K562 (cell line): ENCODE measurements around the gene RNU5D-1. TPM values are rescaled to one million over a fixed set of nuclear protein-coding genes. Genes with fewer than 3 reads are reported as not detected.
A peak's percentile ranks its signal among the peaks of the same experiment; 100 is the strongest.

Source experiments
- CBX1 ChIP-seq: sonication (generic); IDR thresholded peaks from 2 replicates; pipeline ENCODE4 v1.6.1; 2016; ENCODE audit warnings: antibody characterized with exemption, low read depth, mild to moderate bottlenecking
- MAFK ChIP-seq: IDR thresholded peaks from 2 replicates; pipeline ENCODE4 v1.6.1; 2011; ENCODE audit warnings: low read length, improper control_type of control experiment
- MCM3 ChIP-seq: fragments of 450-650 bp; IDR thresholded peaks from 2 replicates; pipeline ENCODE4 v1.6.1; 2016
- MEF2A ChIP-seq: IDR thresholded peaks from 2 replicates; pipeline ENCODE4 v1.6.1; 2011; ENCODE audit warnings: low read depth, mild to moderate bottlenecking, low read length, moderate library complexity; ENCODE audit not compliant: control insufficient read depth
- POLR2B ChIP-seq: fragments of 450-650 bp; IDR thresholded peaks from 2 replicates; pipeline ENCODE4 v1.6.1; 2018; ENCODE audit warnings: low read depth; ENCODE audit not compliant: partially characterized antibody
- RB1 ChIP-seq: fragments of 450-650 bp; IDR thresholded peaks from 2 replicates; pipeline ENCODE4 v1.6.1; 2017; ENCODE audit warnings: low read depth, mild to moderate bottlenecking
- SIX5 ChIP-seq, 2 experiments: IDR thresholded peaks; 2 replicates each; pipeline ENCODE4 v1.6.1; 2011; ENCODE audit warnings: low read length in 2 of 2, borderline replicate concordance in 1 of 2, low read depth in 1 of 2, mild to moderate bottlenecking in 1 of 2, moderate library complexity in 1 of 2; ENCODE audit not compliant: insufficient read depth in 1 of 2
- ZC3H11A ChIP-seq: IDR thresholded peaks from 2 replicates; pipeline ENCODE4 v1.6.1; 2012; ENCODE audit warnings: low read depth, low read length, improper control_type of control experiment
- ZNF174 ChIP-seq: fragments of 250-450 bp; sonication (Bioruptor Pico); IDR thresholded peaks from 2 replicates; pipeline ENCODE4 v1.4.0; 2020; ENCODE audit warnings: mild to moderate bottlenecking
- ZNF408 ChIP-seq: fragments of 250-450 bp; sonication (Bioruptor Pico); IDR thresholded peaks from 2 replicates; pipeline ENCODE4 v1.4.0; 2020; ENCODE audit warnings: low read depth, mild to moderate bottlenecking, moderate library complexity
- polyA plus RNA-seq, 8 experiments: library from polyadenylated mRNA; depleted of rRNA in 4 of 8; stranded (reverse) in 5 of 8; unstranded in 3 of 8; fragments of >200 nt; fragmentation: Nextera tagmentation in 2 of 8; fragmentation: Illumina TruSeq in 1 of 8; extraction: Ambion mirVana in 2 of 8; extraction: Trizol in 1 of 8; gene quantifications; 2 replicates each; pipeline versions ENCODE4 v1.2.1 to v1.2.3, GENCODE V29; 2011 to 2014; ENCODE audit warnings: inconsistent platforms in 1 of 8, missing spikeins in 1 of 8
- total RNA-seq, 7 experiments: library from RNA; depleted of rRNA in 6 of 7; stranded (reverse); fragments of >200 nt in 6 of 7; fragmentation: Illumina TruSeq in 2 of 7; extraction: Trizol in 2 of 7; gene quantifications; 2 replicates each; pipeline versions ENCODE4 v1.2.1 to v1.2.3, GENCODE V29; 2011 to 2021; ENCODE audit warnings: low replicate concordance in 1 of 7
- TF ChIP-seq, protein P1 (sequence below): fragments of 150-350 bp; conservative IDR thresholded peaks from 2 replicates; pipeline ENCODE4 v1.6.1; 2014; ENCODE audit warnings: low read length
- TF ChIP-seq, protein P2 (sequence below), 3 experiments: IDR thresholded peaks in 2 of 3; conservative IDR thresholded peaks in 1 of 3; 2 replicates each; pipeline ENCODE4 v1.5.1; 2011 to 2012; ENCODE audit warnings: low read length in 3 of 3, mild to moderate bottlenecking in 3 of 3, control low read depth in 2 of 3, improper control_type of control experiment in 1 of 3, inconsistent platforms in 1 of 3, low read depth in 1 of 3, mixed read lengths in 1 of 3, moderate library complexity in 1 of 3; ENCODE audit not compliant: insufficient read depth in 2 of 3
- TF ChIP-seq, protein P3 (sequence below): fragments of 450-650 bp; formaldehyde crosslinking; conservative IDR thresholded peaks from 2 replicates; pipeline ENCODE4 v1.4.0; 2022; ENCODE audit warnings: mild to moderate bottlenecking, missing genetic modification characterization
- TF ChIP-seq, protein P4 (sequence below): sonication (generic); formaldehyde crosslinking; IDR thresholded peaks from 2 replicates; pipeline ENCODE4 v1.8.0; 2022; ENCODE audit warnings: mild to moderate bottlenecking, missing genetic modification reagents
- TF ChIP-seq, protein P5 (sequence below): fragments of 250-450 bp; sonication (Bioruptor Pico); IDR thresholded peaks from 2 replicates; pipeline ENCODE4 v1.8.0; 2021; ENCODE audit warnings: moderate library complexity, mild to moderate bottlenecking, inconsistent platforms
- TF ChIP-seq, protein P6 (sequence below): fragments of 250-450 bp; sonication (Bioruptor Pico); IDR thresholded peaks from 2 replicates; pipeline ENCODE4 v1.8.0; 2022; ENCODE audit warnings: moderate library complexity, mild to moderate bottlenecking, inconsistent platforms

RNU5D-1 gene
- total and polyA plus RNA-seq, 9 of the 15 experiments (the other 6 are each of a cell fraction or from before 2014, with no cell fraction given), result under 0.01 TPM; not detected in 8

DNA sequence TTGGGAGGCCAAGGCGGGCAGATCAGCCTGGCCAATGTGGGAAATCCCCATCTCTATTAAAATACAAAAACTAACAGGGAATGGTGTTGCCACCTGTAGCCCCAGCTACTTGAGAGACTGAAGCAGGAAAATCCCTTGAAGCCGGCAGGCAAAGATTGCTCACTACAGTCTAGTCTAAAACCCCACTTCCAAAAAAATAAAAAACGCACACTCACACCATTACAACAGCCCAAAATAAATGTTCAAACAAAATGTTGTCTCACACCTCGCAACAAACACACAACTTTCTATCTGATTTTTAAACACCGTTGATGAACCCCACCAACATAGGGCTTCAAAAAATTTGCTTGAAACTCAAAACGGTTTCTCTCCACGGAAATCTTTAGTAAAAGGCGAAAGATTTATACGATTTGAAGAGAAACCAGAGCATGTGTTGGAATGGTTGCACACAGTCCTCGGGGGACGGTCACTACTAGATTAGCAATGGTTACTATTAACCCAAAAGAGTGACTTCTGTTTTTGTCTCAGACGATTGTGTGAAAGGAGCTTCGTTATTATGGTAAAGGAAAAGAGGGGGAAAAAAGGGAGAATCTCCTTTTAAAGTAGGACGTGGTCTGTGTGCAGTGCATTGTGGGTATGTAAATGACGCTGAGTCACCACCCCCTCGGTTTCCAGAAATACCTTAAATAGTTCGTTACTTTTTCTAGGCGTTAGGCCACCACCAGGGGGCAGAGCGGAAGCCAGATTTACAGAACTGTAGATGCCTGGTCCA, at the start of gene RNU5D-1 (continued):
- TF ChIP-seq ZNF174 (peak; percentile 98), MAFK (peak; percentile 76), ZC3H11A (peak; percentile 86), ZNF408 (no peak), MEF2A (peak; percentile 91), SIX5 (IDR thresholded peaks at IDR 0.05; ENCODE audit: borderline replicate concordance in 1 of 2, insufficient read depth in 1 of 2, low read depth in 1 of 2, low read length in 2 of 2) (peak in 1 of 2 experiments; percentile 5; a peak in 3 of 4 replicates), POLR2B (peak; percentile 100), RB1 (peak; percentile 83), MCM3 (no peak), CBX1 (peak; percentile 100)
- TF ChIP-seq, protein P1, sequence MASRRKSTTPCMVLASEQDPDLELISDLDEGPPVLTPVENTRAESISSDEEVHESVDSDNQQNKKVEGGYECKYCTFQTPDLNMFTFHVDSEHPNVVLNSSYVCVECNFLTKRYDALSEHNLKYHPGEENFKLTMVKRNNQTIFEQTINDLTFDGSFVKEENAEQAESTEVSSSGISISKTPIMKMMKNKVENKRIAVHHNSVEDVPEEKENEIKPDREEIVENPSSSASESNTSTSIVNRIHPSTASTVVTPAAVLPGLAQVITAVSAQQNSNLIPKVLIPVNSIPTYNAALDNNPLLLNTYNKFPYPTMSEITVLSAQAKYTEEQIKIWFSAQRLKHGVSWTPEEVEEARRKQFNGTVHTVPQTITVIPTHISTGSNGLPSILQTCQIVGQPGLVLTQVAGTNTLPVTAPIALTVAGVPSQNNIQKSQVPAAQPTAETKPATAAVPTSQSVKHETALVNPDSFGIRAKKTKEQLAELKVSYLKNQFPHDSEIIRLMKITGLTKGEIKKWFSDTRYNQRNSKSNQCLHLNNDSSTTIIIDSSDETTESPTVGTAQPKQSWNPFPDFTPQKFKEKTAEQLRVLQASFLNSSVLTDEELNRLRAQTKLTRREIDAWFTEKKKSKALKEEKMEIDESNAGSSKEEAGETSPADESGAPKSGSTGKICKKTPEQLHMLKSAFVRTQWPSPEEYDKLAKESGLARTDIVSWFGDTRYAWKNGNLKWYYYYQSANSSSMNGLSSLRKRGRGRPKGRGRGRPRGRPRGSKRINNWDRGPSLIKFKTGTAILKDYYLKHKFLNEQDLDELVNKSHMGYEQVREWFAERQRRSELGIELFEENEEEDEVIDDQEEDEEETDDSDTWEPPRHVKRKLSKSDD, result no peak
- TF ChIP-seq, protein P2, sequence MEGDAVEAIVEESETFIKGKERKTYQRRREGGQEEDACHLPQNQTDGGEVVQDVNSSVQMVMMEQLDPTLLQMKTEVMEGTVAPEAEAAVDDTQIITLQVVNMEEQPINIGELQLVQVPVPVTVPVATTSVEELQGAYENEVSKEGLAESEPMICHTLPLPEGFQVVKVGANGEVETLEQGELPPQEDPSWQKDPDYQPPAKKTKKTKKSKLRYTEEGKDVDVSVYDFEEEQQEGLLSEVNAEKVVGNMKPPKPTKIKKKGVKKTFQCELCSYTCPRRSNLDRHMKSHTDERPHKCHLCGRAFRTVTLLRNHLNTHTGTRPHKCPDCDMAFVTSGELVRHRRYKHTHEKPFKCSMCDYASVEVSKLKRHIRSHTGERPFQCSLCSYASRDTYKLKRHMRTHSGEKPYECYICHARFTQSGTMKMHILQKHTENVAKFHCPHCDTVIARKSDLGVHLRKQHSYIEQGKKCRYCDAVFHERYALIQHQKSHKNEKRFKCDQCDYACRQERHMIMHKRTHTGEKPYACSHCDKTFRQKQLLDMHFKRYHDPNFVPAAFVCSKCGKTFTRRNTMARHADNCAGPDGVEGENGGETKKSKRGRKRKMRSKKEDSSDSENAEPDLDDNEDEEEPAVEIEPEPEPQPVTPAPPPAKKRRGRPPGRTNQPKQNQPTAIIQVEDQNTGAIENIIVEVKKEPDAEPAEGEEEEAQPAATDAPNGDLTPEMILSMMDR (IDR thresholded peaks at IDR 0.05 in 2 of 3, conservative IDR thresholded peaks at IDR 0.05 in 1 of 3; ENCODE audit: insufficient read depth in 2 of 3, low read depth in 1 of 3, low read length in 3 of 3), result peak; percentile 79 to 97 (median 93)
- TF ChIP-seq, protein P3, sequence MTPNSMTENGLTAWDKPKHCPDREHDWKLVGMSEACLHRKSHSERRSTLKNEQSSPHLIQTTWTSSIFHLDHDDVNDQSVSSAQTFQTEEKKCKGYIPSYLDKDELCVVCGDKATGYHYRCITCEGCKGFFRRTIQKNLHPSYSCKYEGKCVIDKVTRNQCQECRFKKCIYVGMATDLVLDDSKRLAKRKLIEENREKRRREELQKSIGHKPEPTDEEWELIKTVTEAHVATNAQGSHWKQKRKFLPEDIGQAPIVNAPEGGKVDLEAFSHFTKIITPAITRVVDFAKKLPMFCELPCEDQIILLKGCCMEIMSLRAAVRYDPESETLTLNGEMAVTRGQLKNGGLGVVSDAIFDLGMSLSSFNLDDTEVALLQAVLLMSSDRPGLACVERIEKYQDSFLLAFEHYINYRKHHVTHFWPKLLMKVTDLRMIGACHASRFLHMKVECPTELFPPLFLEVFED (CRISPR knock-in tag), result peak; percentile 100
- TF ChIP-seq, protein P4, sequence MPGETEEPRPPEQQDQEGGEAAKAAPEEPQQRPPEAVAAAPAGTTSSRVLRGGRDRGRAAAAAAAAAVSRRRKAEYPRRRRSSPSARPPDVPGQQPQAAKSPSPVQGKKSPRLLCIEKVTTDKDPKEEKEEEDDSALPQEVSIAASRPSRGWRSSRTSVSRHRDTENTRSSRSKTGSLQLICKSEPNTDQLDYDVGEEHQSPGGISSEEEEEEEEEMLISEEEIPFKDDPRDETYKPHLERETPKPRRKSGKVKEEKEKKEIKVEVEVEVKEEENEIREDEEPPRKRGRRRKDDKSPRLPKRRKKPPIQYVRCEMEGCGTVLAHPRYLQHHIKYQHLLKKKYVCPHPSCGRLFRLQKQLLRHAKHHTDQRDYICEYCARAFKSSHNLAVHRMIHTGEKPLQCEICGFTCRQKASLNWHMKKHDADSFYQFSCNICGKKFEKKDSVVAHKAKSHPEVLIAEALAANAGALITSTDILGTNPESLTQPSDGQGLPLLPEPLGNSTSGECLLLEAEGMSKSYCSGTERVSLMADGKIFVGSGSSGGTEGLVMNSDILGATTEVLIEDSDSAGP (CRISPR knock-in tag), result peak; percentile 52; the same call in 1 of the 2 replicates
- TF ChIP-seq, protein P5, sequence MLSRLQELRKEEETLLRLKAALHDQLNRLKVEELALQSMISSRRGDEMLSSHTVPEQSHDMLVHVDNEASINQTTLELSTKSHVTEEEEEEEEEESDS (CRISPR knock-in tag), result peak; percentile 96
- TF ChIP-seq, protein P6, sequence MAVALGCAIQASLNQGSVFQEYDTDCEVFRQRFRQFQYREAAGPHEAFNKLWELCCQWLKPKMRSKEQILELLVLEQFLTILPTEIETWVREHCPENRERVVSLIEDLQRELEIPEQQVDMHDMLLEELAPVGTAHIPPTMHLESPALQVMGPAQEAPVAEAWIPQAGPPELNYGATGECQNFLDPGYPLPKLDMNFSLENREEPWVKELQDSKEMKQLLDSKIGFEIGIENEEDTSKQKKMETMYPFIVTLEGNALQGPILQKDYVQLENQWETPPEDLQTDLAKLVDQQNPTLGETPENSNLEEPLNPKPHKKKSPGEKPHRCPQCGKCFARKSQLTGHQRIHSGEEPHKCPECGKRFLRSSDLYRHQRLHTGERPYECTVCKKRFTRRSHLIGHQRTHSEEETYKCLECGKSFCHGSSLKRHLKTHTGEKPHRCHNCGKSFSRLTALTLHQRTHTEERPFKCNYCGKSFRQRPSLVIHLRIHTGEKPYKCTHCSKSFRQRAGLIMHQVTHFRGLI, result peak; percentile 31; the same call in 1 of the 2 replicates
